Measurements from ENCODE around the gene PIK3R1. TPM values are rescaled to one million over a fixed set of nuclear protein-coding genes. Genes with fewer than 3 reads are reported as not detected.

The PIK3R1 gene
- polyA plus RNA-seq, 1 donor (not counting 4 experiments of a cell fraction or from before 2014, with no cell fraction given), result 16.7 TPM

GRCh38 chr5:68316469-68316868 lies 100.9 kb downstream of the PIK3R1 start:
- H3K4me1 ChIP-seq (ENCODE audit: control insufficient read depth, extremely low read depth, insufficient read depth, low read length), result peaks cover 21% of the 10 kb centered on the region
- H4K20me1 ChIP-seq (ENCODE audit: control insufficient read depth, extremely low read depth, insufficient read depth, low read length), result no peaks in the 10 kb centered on the region

GRCh38 chr5:68317646-68318045 lies 102.1 kb downstream of the PIK3R1 start:
- H3K9me3 ChIP-seq (ENCODE audit: control insufficient read depth, low read depth, low read length), result no peaks in the 10 kb centered on the region
- FAIRE-seq, result no peak

More at GRCh38 chr5:68316469-68316868, 100.9 kb downstream of the PIK3R1 start:
- dilution Hi-C loops (cut with MboI; ENCODE audit: extremely low pct_ligation_motif_present, low sequenced_read_pairs), result no loop called here
- FAIRE-seq (no peak), DNase-seq (ENCODE audit: low read depth, low spot score) (no peak)
- Histone ChIP-seq H3K27ac (ENCODE audit: control insufficient read depth, insufficient read depth, low read length) (no peak overlapping the region), H3K36me3 (ENCODE audit: control insufficient read depth in 2 of 2, extremely low read depth in 1 of 2, insufficient read depth in 2 of 2, low read length in 2 of 2) (no peaks in the 10 kb centered on the region), H3K9me1 (ENCODE audit: control insufficient read depth, extremely low read depth, insufficient read depth, low read length) (no peaks in the 10 kb centered on the region), H3K9ac (ENCODE audit: control insufficient read depth, extremely low read depth, insufficient read depth, low read length) (no peak overlapping the region), H3K9me3 (ENCODE audit: control insufficient read depth, low read depth, low read length) (no peaks in the 10 kb centered on the region), H3K27me3 (ENCODE audit: control insufficient read depth, extremely low read depth, insufficient read depth, low read length) (no peaks in the 10 kb centered on the region), H3K79me2 (ENCODE audit: control insufficient read depth, insufficient read depth, low read length) (no peaks in the 10 kb centered on the region), H3K4me3 (ENCODE audit: control insufficient read depth in 2 of 3, extremely low read depth in 1 of 3, insufficient read depth in 2 of 3, low read depth in 1 of 3, low read length in 3 of 3) (no peak overlapping the region), H3K4me2 (ENCODE audit: control insufficient read depth, extremely low read depth, insufficient read depth, low read depth, low read length) (no peak overlapping the region), H2AFZ (ENCODE audit: control insufficient read depth, low read length) (no peak overlapping the region)
- no peak for TF ChIP-seq CTCF (optimal IDR thresholded peaks at IDR 0.05 in 1 of 3, IDR thresholded peaks at IDR 0.05 in 1 of 3, conservative IDR thresholded peaks at IDR 0.05 in 1 of 3; ENCODE audit: extremely low read depth in 1 of 3, insufficient read depth in 2 of 3, low read length in 3 of 3)
- TF ChIP-seq EZH2 (IDR thresholded peaks at IDR 0.05; ENCODE audit: low read length), result no peak

More at GRCh38 chr5:68317646-68318045, 102.1 kb downstream of the PIK3R1 start:
- Histone ChIP-seq H3K4me3 (ENCODE audit: control insufficient read depth in 2 of 3, extremely low read depth in 1 of 3, insufficient read depth in 2 of 3, low read depth in 1 of 3, low read length in 3 of 3) (no peak overlapping the region), H4K20me1 (ENCODE audit: control insufficient read depth, extremely low read depth, insufficient read depth, low read length) (no peaks in the 10 kb centered on the region), H3K9me1 (ENCODE audit: control insufficient read depth, extremely low read depth, insufficient read depth, low read length) (no peaks in the 10 kb centered on the region), H3K27me3 (ENCODE audit: control insufficient read depth, extremely low read depth, insufficient read depth, low read length) (no peaks in the 10 kb centered on the region), H3K4me1 (ENCODE audit: control insufficient read depth, extremely low read depth, insufficient read depth, low read length) (peaks cover 21% of the 10 kb centered on the region), H2AFZ (ENCODE audit: control insufficient read depth, low read length) (no peak overlapping the region), H3K79me2 (ENCODE audit: control insufficient read depth, insufficient read depth, low read length) (no peaks in the 10 kb centered on the region), H3K4me2 (ENCODE audit: control insufficient read depth, extremely low read depth, insufficient read depth, low read depth, low read length) (no peak overlapping the region), H3K36me3 (ENCODE audit: control insufficient read depth in 2 of 2, extremely low read depth in 1 of 2, insufficient read depth in 2 of 2, low read length in 2 of 2) (no peaks in the 10 kb centered on the region), H3K27ac (ENCODE audit: control insufficient read depth, insufficient read depth, low read length) (no peak overlapping the region), H3K9ac (ENCODE audit: control insufficient read depth, extremely low read depth, insufficient read depth, low read length) (no peak overlapping the region)
- TF ChIP-seq CTCF (optimal IDR thresholded peaks at IDR 0.05 in 1 of 3, IDR thresholded peaks at IDR 0.05 in 1 of 3, conservative IDR thresholded peaks at IDR 0.05 in 1 of 3; ENCODE audit: extremely low read depth in 1 of 3, insufficient read depth in 2 of 3, low read length in 3 of 3) (no peak), EZH2 (IDR thresholded peaks at IDR 0.05; ENCODE audit: low read length) (no peak)
- DNase-seq (ENCODE audit: low read depth, low spot score), result no peak
- dilution Hi-C loops (cut with MboI; ENCODE audit: extremely low pct_ligation_motif_present, low sequenced_read_pairs), result no loop called here

Measured in keratinocyte (primary cell).